HG02763 (cell line): Measurements from ENCODE around the gene NHLH2.

Source experiments
- ATAC-seq: cut with Tn5 transposase; IDR thresholded peaks from one replicate; pipeline ENCODE4 v1.9.1; 2021; ENCODE audit warnings: mild to moderate bottlenecking, moderate library complexity; ENCODE audit not compliant: unreplicated experiment

Gene NHLH2

DNA sequence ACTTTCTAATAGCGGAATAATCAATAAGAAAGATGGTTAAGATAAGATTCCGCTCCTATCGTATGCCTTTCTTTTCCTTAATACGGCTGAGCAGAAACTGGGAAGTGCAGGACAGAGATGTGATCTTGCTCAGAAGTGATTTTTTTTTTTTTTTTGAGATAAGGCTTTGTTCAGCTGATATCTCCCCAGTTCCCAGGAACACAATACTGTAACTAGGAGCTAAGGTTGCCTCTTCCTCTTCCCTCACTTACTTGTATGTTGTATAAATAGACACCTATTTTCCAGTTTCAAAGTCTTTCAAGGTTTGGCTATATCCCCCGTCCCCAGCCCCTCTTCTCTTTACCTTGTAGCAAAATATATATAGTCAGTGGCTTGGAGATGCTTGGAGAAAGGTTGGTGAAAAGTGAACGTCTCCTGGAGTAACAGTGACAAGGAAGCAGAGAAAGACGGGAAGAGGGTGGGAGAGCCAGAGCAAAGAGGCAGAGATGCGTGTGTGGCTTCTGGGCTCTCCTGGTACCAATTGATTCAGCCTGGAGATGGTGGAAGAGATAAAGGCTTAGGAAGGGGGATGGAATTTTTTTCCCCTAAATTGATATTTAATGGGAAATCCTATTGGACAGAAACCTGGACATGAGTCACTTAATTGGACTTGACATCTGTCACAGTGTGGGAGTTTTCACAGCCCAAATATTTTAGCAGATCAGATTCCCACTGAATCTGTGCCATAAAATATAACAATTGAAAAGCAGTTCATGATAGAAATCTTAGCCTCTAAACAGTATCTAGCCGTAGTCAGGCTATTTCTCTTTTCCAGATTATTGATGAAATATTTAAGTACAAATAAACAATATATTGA is at the start of gene NHLH2:
Gene NHLH2, minus strand, starts transcription at position 522 of the 856 bp plus-strand sequence. CDS start 2,754 bp downstream, outside the sequence.
- ATAC-seq = no peak

DNA sequence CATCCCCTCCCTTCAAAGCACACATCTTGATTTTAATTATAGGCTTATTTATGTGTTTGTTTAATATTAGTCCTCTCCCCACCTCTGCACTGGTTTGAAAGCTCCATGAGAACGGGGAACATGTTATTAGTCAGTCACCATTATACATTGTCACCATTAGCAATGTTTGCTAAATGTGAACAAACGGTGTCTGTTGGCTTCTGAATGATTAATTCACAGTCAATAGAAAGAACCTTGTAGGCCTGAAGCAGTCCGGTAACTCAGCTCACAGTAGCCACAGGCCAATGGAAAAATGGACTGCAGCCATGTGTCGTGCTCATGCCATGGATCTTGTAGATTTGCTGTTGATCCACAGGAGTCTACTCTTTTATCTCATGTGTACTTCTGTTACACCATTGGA is 49.7 kb upstream of the NHLH2 start:
- no peak for ATAC-seq

DNA sequence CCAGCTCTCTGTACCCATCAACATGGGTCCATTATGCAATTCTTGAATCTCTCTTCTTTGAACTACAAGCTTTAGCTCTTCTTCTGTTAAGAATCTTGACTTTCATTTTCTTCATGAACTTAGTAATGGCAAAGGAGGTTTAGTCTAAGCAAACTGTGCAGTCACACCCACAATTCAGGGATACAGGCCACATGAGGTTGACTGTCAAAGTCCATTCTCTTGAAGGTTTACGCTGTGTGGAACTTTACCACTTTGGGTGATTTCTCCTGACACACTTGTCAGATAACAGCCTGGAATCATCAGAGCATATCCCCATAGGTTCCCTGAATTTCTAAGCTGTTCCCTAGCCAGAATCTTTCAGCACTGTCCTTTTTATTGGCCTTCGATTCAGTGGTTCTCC is 48.0 kb upstream of the NHLH2 start:
- ATAC-seq = no peak

DNA sequence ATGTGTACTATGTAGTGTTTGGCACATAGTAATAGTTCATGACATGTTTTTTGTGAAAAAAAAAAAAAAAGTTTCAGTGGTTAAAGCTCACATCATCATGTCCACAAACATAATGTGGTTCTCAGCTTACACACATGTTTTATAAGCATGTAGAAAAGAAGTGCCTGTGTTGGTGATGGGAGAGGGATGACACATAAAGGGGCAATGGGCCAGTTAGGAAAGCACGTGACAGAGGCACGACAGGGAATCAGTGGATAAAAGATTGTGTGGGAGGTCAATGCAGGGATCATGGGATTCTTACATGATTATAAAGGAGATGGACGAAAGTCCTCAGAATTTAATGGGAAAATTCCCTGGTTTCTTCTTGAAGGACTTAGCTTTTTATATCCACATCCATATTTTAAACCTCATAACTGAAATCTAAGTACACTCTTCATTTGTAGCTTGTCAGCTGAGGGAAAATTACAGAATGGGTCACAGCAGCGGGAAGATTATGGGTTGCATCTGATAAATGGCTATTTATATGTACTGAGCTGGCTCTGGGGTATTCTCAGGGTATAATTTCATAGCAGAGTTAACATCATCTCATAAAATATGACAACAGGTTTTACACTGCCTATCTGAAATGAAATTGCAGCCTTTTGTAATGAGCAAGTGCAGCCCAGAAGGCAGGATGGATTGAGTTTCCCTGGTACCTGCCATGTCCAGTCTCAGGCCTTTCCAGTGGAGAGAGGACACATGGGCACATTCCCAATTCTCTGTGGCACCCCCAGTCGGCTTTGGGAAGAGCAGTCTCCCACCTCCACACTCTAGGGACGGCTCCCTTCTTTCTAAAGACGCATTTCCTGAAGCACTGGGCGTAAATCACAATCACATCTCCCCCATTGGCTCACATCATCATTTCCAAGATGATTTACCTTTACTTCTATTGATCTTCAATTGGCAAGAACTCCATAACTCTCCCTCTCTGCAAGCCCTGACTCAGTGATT is 42.3 kb upstream of the NHLH2 start:
- ATAC-seq = no peak

DNA sequence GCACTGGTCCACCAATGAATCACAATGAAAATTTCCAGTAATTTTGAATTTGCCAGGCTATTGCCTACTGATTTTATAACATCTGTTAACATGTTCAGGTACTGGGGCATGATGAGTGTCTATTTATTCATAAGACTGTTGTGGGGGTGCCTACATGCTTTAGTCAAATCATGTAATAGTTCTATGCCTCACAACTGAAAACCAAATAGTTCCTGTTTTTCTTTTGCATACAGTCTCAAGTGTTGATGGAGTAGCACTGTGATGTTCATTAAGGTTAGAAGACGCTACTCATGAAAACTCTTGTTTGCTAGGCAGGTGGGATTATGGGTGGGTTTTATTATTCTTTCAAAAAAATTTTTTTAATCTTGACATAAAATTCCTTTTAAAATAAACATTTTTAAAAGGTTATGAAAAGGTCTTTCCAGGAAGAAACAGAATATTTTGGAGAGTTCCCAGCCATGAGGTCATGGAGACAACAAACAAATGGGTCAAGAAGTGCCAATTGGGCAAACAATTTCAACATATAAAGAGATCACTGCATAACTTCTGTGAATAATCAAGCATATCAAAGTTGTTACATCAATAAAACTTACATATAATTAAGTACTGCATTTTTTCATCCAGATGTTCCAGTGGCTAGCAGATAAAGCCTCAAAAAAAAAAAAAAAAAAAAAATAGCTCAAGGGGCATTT is 40.2 kb upstream of the NHLH2 start:
- no peak for ATAC-seq

DNA sequence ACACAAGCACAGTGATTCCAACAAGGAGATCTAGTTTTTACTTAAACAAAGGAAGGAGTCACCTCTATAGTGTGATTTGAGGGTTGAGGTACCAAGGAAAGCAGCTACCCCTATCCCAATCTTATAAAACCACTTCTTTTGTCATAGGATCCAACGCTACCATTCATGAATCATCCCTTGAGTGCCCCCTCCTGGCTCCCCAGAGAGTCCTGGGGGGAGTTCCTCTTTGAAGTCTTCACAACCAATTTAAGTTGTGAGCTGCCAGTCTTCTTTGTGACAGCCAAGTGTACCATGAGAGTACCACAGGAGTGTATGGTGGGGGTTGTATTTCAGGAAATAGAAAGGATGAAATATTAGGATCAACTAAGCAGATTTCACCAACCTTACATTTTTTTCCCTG is 39.1 kb upstream of the NHLH2 start:
- no peak for ATAC-seq

DNA sequence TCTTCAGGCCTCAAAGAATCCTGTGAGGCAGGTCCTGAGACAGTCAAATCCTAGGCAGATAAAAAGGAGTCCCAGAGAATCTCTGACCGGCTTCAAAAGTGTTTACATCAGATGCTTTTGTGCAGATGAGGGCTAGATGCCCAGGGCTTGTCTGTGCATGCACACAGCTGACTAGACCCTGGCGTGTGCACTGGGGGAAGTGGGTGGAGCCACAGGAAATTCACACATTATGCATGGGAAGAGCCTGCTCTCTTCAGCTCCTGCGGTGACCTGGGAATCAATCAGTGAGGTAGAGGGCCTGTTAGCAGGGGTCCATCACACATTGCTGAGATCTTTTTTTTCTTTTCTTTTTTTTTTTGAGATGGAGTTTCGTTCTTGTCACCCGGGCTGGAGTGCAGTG is 36.6 kb upstream of the NHLH2 start:
- ATAC-seq = no peak

DNA sequence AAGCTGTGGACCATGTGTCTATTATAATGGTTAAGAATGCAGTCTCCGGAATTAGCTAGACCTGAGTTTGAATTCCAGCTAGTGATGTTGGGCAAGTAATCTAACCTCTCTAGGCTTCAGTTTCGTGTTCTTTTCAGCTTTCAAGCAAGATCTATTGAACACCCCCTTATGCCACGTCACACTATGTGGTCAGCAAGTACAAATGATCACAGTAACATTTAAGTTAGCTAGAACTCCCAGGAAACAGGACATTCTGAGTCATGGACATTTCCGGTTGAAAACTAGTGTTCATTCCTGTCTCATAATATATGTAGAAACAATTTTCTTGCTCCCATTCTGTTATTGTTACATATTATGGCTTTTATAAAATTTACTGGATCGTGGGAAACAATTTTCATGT is 34.0 kb upstream of the NHLH2 start:
- ATAC-seq = no peak

DNA sequence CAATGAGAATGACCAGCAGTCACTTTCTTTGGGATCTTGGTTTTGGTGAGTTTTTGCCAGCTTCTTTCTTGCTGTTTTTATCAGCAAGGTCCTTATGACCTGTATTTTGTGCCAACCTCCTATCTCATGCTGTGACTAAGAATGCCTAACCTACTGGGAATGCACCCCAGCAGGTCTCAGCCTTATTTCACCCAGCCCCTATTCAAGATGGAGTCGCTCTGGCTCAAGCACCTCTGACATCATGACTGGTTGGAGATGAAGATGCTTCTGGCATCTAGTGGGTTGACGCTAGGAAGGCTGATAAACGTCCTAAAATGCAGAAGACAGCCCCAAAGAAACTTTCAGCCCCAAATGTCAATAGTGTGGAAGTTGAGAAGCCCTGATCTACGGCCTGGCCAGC is 33.6 kb upstream of the NHLH2 start:
- ATAC-seq = no peak

DNA sequence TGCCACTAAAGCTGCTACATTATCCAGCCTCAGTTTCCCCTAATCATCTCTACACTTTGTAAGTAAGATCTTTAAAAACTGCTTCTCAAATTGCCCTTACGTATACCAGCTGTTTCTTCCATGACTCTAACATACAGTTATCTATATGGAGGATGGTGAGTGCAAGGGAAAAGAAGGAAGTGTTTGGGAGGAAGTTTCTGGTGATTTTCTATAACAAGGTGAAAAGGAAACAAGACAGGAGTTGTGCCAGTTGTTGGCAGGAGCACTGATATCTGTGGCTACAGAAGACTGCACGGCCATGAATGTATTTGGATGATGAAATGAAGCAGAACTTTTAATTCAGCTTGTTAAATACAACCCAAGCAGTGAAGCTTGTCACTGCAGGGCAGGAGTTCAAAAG is 32.3 kb upstream of the NHLH2 start:
- ATAC-seq = no peak

DNA sequence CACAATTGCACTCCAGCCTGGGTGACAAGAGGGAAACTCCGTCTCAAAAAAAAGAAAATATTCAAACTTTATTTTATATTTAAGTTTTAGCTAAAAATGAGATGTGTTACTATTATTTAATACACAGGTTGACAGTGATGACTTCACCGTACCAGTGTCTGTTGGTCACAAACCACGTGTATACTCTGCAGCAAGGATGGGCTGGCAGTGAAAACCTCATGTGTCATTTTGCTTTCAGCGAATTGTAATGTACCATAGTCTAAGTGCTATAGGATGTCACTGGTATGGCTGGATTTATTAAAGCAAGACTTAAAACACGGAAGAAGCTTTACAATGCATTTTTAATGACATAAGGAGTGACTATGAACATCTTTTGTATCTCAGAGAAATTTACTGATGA is 28.1 kb upstream of the NHLH2 start:
- ATAC-seq = no peak

DNA sequence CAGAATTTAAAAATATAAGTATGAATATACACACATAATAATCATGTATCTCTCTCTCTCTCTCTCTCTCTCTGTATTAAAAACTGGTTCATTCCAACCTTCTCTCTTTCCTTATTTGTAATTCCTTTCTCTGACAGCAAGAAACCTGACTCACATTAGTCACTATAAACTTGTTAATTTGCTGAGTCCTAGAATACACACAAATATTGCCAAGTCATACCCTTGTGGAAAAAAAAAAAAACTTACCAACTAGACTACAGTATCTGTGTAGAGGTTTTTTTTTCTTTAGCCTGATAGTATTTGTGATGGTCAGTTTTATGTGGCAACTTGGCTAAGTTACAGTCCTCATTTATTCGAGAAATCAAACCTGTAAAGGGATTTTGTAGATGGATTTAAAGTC is 26.3 kb upstream of the NHLH2 start:
- no peak for ATAC-seq

DNA sequence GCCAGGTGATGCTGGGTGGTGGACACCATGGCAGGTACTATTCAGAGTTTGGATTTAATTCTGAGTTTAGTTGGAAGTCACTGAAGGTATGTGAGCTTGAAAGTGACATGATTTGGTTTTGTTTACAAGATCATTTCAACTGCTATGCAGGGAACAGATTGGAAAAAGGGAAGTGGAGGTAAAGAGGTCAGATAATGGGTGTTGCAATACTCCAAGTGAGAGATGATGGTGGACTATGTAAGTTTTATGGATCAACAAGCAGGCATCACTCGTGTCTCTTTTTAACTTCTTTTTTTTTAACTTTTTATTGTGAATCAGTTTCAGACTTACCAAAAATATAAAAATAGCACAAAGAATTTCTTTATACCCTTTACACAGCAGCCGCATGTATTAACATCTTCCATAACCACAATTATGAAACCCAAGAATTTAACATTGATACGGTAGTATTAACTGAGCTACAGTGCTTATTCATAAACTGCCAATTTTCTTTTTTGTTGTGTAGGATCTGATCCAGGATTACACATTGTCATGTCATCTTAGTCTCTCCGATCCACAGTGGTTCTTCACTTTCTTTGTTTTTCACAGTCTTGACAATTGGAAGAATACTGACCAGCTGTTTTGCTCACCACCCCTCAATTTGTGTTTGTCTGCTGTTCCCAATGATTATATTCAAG is 24.9 kb upstream of the NHLH2 start:
- no peak for ATAC-seq

DNA sequence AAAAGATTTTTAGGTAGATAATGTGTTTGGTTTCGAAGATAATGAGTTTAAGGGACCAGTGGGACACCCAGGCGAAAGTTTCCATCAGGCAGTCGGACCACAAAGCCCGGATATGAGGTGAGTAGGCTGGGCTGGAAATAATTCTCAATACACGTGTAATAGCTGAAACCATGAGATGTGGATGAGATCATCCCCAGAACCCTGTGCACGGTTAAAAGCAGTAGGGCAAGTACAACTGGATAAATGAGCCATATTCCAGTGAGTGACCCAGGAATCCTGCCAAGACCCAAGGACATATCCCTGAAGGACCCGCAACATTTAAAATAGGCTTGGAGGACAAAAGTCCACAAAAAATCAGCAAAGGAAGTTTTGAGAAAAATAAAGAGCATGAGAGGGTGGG is 21.5 kb upstream of the NHLH2 start:
- ATAC-seq = no peak

DNA sequence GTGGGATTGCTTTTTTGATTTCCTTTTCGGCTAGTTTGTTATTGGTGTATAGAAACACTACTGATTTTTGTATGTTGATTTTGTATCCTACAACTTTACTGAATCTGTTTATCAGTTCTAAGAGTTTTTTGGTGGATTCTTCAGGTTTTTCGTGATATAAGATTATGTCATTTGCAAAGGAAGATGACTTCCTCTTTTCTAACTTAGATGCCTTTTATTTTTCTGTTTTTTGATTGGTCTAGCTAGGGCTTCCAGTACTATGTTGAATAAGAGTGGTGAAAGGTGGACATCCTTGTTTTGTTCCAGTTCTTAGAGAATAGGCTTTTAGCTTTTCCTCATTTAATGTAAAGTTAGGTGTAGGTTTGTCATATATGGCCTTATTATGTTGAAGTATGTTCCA is 13.1 kb upstream of the NHLH2 start:
- no peak for ATAC-seq

DNA sequence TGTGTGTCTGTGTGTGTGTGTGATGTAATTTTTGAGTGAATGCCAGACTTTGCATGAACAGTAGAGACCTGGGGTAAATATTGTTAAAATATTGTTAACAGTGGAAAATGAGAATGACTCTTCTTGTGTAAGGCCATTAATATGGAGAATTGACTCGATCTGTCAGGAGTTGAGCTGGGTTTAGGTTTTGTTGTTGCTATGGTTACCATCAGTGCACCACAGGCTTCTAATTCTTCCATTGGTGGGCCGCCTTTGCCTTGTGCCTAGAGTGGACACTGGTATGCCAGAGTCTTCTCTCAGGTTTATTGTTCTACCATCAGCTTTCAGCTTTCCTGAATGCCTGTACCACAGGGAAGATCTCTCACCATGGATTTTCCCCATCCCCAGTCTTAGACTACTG is 10.0 kb upstream of the NHLH2 start:
- ATAC-seq = no peak

DNA sequence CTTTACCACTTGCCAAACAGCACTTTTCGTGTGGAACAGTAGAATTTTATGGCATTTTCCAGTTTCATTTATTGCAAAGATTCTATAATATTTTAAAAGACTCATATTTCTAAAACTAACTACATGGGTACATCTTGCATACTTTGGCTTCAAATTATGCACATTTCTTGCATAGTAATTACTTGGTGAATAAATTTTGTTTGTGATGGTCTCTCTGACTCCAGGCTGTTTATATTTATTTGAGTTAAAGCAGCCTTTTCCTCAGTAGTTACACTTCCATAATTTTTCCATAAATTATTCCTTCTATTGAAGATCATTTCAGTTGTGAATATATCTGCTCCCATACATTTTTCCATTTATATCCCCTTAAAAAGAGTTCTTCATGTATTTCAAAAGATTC is 6.9 kb upstream of the NHLH2 start:
- no peak for ATAC-seq

DNA sequence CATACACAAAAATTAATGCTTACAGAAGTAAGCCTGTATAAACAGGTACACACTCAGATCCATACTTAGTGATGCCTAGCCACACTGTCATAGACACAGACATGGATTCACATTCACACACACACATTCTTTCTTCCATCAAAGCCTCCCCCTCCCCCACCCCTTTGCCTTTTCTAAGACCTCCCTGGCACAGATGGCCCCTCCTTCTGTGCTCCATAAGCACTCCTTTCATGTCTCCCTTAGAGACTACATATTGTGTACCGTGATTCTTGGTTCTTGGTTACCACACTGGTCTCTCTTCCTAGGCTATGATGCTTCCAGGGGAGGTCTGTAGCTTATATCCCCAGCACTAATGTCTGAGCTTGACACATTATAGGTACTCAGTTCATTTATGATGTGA is 2.0 kb upstream of the NHLH2 start:
- ATAC-seq = no peak

DNA sequence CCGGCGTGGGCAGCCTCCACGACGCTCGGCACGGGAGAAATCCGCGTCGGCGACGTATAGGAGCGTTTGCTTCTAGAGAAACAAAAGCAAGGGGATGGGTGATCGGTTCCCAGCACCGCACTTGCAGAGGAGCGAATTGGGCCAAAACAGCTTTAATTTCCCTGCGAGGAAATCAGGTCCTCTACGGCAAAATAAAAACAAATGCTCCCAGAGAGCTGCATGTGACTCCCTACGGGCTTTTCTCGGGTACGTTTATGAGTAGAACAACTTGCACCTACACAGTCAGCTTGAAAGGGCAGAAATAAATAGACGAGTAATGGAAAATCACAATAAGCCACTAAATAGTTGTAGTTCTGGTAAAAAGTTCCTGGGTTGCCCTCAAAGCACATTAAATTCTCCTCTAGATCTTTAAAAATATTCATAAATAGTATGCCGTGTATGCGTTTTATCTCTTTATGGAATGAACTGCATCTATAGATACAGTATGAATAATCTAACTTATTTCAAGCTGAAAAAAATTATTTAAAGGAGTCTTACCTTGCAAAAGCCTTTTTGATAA is 1.2 kb downstream of the NHLH2 start:
- no peak for ATAC-seq

DNA sequence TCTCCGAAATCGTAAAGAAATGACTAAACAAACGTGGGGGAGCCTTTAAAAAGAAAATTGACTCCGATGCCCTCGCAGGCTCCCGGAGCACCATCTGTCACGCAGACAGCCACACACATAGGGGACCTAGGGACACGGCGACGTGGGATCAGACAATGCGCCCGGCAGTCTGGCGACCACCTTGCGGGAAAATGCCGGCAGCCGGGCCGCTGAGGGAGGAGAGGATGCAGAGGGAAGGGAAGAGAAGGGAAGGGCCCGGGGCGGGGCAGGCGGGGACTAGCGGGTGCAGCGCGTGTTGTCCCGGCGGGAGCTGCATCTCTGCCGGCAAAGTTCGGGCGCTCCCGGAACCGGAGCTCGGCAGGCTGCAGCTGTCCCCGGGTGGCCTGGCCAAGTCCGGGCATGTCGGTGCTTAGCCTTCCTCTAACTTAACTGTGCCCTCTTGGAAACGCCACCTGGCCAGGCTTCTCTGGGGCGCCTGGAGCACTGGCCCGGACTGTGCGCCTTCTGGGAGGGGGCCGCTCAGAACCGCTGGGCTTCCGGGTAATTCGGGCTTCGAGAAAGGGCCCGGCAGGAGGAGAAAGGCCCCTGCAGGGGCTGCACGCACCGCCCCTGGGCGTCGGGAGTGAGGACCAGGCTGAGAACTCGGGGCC is 1.8 kb downstream of the NHLH2 start:
- ATAC-seq = no peak
